SU-DHL-6 (cell line): ENCODE measurements around the gene NDUFAF7.
A peak's percentile ranks its signal among the peaks of the same experiment; 100 is the strongest.
"Not testable (repeated sequence)": the region's sequence is repeated elsewhere in the genome, so short reads cannot be mapped to it uniquely, and the experiment has no call there.

ENCODE experiments used
- H2AFZ ChIP-seq: fragments of 200-600 bp; sonication (generic); 2 replicates; pipeline ENCODE4 v1.6.1; 2014; ENCODE audit warnings: low read depth, mild to moderate bottlenecking, moderate library complexity, mixed read lengths, antibody characterized with exemption, low read length; ENCODE audit not compliant: severe bottlenecking
- H3F3A ChIP-seq: fragments of 200-600 bp; shearing (Covaris generic); 2 replicates; pipeline ENCODE4 v1.6.0; 2016; ENCODE audit warnings: antibody characterized with exemption, mild to moderate bottlenecking; ENCODE audit not compliant: insufficient read depth
- H3K27ac ChIP-seq: fragments of 200-600 bp; sonication (generic); 2 replicates; pipeline ENCODE4 v1.5.1; 2016; ENCODE audit warnings: low read depth, mild to moderate bottlenecking, low read length, moderate library complexity, mixed read lengths
- H3K27me3 ChIP-seq: fragments of 200-600 bp; sonication (generic), shearing (Covaris generic); 2 replicates; pipeline ENCODE4 v1.6.0; 2014; ENCODE audit warnings: mild to moderate bottlenecking, low read length
- H3K36me3 ChIP-seq: fragments of 200-600 bp; sonication (generic); 2 replicates; pipeline ENCODE4 v1.6.1; 2014; ENCODE audit warnings: mild to moderate bottlenecking, low read length, mixed read lengths
- H3K4me2 ChIP-seq: fragments of 300-600, 200-600 bp; shearing (Covaris generic), sonication (generic); 2 replicates; pipeline ENCODE4 v1.6.0; 2014; ENCODE audit warnings: low read length, low read depth, mild to moderate bottlenecking; ENCODE audit not compliant: poor library complexity, severe bottlenecking
- H3K4me3 ChIP-seq: fragments of 200-600 bp; sonication (generic); 2 replicates; pipeline ENCODE4 v1.5.1; 2014; ENCODE audit warnings: antibody characterized with exemption, low read length, mild to moderate bottlenecking, mixed read lengths; ENCODE audit not compliant: insufficient read depth, poor library complexity, severe bottlenecking
- H3K79me2 ChIP-seq: fragments of 200-600 bp; sonication (generic); 2 replicates; pipeline ENCODE4 v1.6.1; 2014; ENCODE audit warnings: mild to moderate bottlenecking, low read length, moderate library complexity; ENCODE audit not compliant: insufficient read depth
- H3K9ac ChIP-seq: fragments of 200-600 bp; sonication (generic); 2 replicates; pipeline ENCODE4 v1.7.0; 2014; ENCODE audit warnings: mild to moderate bottlenecking, low read length
- H3K9me2 ChIP-seq: fragments of 200-600 bp; sonication (generic); replicated peaks from 2 replicates; pipeline ENCODE4 v1.6.1; 2014; ENCODE audit warnings: low read length; ENCODE audit not compliant: insufficient read depth
- H3K9me3 ChIP-seq: fragments of 200-600 bp; sonication (generic); 2 replicates; pipeline ENCODE4 v1.6.1; 2014; ENCODE audit warnings: low read length, mixed read lengths; ENCODE audit not compliant: insufficient read depth
- H4K20me1 ChIP-seq: fragments of 200-600 bp; sonication (generic); 2 replicates; pipeline ENCODE4 v1.6.1; 2014; ENCODE audit warnings: low read depth, mild to moderate bottlenecking, antibody characterized with exemption, low read length, moderate library complexity, mixed read lengths
- EZH2phosphoT487 ChIP-seq: fragments of 200-600 bp; sonication (generic), shearing (Covaris generic); conservative IDR thresholded peaks from 2 replicates; pipeline ENCODE4 v1.6.1; 2018; ENCODE audit warnings: mild to moderate bottlenecking, antibody characterized with exemption, low read length, moderate library complexity, mixed read lengths
- TF ChIP-seq, protein P1 (sequence below): fragments of 200-600 bp; sonication (generic); IDR thresholded peaks from one replicate; pipeline ENCODE4 v1.5.1; 2017; ENCODE audit warnings: antibody characterized with exemption, mild to moderate bottlenecking, low read length, moderate library complexity; ENCODE audit not compliant: insufficient read depth, poor library complexity, severe bottlenecking

The NDUFAF7 gene

GRCh38 chr2:37291680-37292079, 60.2 kb downstream of the NDUFAF7 start:
- no peak overlapping the region for H3K4me2 ChIP-seq
- TF ChIP-seq, protein P1, sequence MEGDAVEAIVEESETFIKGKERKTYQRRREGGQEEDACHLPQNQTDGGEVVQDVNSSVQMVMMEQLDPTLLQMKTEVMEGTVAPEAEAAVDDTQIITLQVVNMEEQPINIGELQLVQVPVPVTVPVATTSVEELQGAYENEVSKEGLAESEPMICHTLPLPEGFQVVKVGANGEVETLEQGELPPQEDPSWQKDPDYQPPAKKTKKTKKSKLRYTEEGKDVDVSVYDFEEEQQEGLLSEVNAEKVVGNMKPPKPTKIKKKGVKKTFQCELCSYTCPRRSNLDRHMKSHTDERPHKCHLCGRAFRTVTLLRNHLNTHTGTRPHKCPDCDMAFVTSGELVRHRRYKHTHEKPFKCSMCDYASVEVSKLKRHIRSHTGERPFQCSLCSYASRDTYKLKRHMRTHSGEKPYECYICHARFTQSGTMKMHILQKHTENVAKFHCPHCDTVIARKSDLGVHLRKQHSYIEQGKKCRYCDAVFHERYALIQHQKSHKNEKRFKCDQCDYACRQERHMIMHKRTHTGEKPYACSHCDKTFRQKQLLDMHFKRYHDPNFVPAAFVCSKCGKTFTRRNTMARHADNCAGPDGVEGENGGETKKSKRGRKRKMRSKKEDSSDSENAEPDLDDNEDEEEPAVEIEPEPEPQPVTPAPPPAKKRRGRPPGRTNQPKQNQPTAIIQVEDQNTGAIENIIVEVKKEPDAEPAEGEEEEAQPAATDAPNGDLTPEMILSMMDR, result no peak
- no peak for TF ChIP-seq EZH2phosphoT487
- H3K27me3 ChIP-seq, result no peaks in the 10 kb centered on the region
- peaks cover 13% of the 10 kb centered on the region for H3F3A ChIP-seq
- no peak overlapping the region for H3K27ac ChIP-seq
- H3K9me3 ChIP-seq, result no peaks in the 10 kb centered on the region
- H2AFZ ChIP-seq, result no peak overlapping the region
- peaks cover 62% of the 10 kb centered on the region for H3K79me2 ChIP-seq
- no peak overlapping the region for H3K9ac ChIP-seq
- peaks cover 13% of the 10 kb centered on the region; the same call in 1 of the 2 replicates for H4K20me1 ChIP-seq
- H3K9me2 ChIP-seq, result no peaks in the 10 kb centered on the region
- peaks cover 36% of the 10 kb centered on the region for H3K36me3 ChIP-seq
- H3K4me3 ChIP-seq, result no peak overlapping the region

GRCh38 chr2:37294858-37295257, 63.4 kb downstream of the NDUFAF7 start:
- Histone ChIP-seq H3F3A (peaks cover 14% of the 10 kb centered on the region), H3K79me2 (peaks cover 94% of the 10 kb centered on the region), H3K36me3 (peaks cover 23% of the 10 kb centered on the region), H4K20me1 (peaks cover 28% of the 10 kb centered on the region; the same call in 1 of the 2 replicates)
- H3K27me3 ChIP-seq, H2AFZ ChIP-seq, H3K9ac ChIP-seq, H3K4me3 ChIP-seq, H3K27ac ChIP-seq, H3K9me2 ChIP-seq, H3K4me2 ChIP-seq, H3K9me3 ChIP-seq: not testable (repeated sequence)

- Histone ChIP-seq H3K79me2 (peaks cover 100% of the 10 kb centered on the region), H3K36me3 (peaks cover 23% of the 10 kb centered on the region), H3K27ac (peak overlapping the region; percentile 15; the same call in 1 of the 2 replicates), H3K9me3 (no peaks in the 10 kb centered on the region), H3F3A (peaks cover 14% of the 10 kb centered on the region), H3K4me3 (no peak overlapping the region), H2AFZ (no peak overlapping the region), H3K4me2 (no peak overlapping the region), H4K20me1 (peaks cover 28% of the 10 kb centered on the region; the same call in 1 of the 2 replicates), H3K27me3 (no peaks in the 10 kb centered on the region), H3K9ac (no peak overlapping the region), H3K9me2 (no peaks in the 10 kb centered on the region)
- TF ChIP-seq EZH2phosphoT487, result no peak
- TF ChIP-seq, protein P1, result no peak
These were observed 64.1 kb downstream of the NDUFAF7 start for GRCh38 chr2:37295469-37296073.

GRCh38 chr2:37297632-37298031, 66.2 kb downstream of the NDUFAF7 start:
- no peak for TF ChIP-seq EZH2phosphoT487
- TF ChIP-seq, protein P1, result no peak
- no peak overlapping the region for H2AFZ ChIP-seq
- peaks cover 15% of the 10 kb centered on the region; the same call in 1 of the 2 replicates for H3F3A ChIP-seq
- H3K79me2 ChIP-seq, result peaks cover 100% of the 10 kb centered on the region
- no peaks in the 10 kb centered on the region for H3K9me3 ChIP-seq
- H3K9me2 ChIP-seq, result no peaks in the 10 kb centered on the region
- H4K20me1 ChIP-seq, result peaks cover 28% of the 10 kb centered on the region; the same call in 1 of the 2 replicates
- peaks cover 11% of the 10 kb centered on the region for H3K36me3 ChIP-seq
- no peak overlapping the region for H3K27ac ChIP-seq
- H3K4me3 ChIP-seq, result no peak overlapping the region
- H3K4me2 ChIP-seq, result no peak overlapping the region
- H3K9ac ChIP-seq, result no peak overlapping the region
- no peaks in the 10 kb centered on the region for H3K27me3 ChIP-seq
